ENCODE results near the gene BMPR1A.
"Not testable (repeated sequence)": the region's sequence is repeated elsewhere in the genome, so short reads cannot be mapped to it uniquely, and the experiment has no call there.

BMPR1A gene

DNA sequence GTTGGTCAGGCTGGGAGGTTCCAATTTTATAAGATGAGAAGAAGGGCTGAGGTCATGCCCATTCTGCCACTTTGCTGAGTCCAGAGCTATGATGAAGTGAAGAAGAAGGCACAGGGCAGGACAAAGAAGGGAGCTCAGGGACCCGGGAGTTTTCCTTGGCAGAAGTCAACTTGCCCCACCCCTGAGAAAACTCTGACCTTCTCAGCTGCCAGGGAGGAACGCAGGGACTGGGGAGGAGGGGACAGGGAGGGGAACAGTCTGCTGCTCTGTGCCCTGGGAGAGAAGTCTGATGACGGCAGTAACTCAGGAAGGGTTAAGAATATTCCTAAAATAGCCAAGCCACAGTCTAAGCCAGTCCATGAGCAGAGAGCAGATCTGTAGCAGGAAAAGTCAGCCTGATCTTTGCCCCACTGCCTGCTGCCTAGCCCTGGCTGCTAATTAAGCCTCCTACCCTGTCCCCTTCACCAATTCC is 223.6 kb downstream of the BMPR1A start:
- TF ChIP-seq, protein P1, sequence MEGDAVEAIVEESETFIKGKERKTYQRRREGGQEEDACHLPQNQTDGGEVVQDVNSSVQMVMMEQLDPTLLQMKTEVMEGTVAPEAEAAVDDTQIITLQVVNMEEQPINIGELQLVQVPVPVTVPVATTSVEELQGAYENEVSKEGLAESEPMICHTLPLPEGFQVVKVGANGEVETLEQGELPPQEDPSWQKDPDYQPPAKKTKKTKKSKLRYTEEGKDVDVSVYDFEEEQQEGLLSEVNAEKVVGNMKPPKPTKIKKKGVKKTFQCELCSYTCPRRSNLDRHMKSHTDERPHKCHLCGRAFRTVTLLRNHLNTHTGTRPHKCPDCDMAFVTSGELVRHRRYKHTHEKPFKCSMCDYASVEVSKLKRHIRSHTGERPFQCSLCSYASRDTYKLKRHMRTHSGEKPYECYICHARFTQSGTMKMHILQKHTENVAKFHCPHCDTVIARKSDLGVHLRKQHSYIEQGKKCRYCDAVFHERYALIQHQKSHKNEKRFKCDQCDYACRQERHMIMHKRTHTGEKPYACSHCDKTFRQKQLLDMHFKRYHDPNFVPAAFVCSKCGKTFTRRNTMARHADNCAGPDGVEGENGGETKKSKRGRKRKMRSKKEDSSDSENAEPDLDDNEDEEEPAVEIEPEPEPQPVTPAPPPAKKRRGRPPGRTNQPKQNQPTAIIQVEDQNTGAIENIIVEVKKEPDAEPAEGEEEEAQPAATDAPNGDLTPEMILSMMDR (IDR thresholded peaks at IDR 0.05; ENCODE audit: borderline replicate concordance, control extremely low read depth, extremely low read depth, insufficient read depth, missing control alignments) = no peak
- in situ Hi-C loops (cut with MboI; ENCODE audit: low sequenced_read_pairs, unreplicated experiment) = no loop called here
- DNase-seq (ENCODE audit: low spot score) = no peak

DNA sequence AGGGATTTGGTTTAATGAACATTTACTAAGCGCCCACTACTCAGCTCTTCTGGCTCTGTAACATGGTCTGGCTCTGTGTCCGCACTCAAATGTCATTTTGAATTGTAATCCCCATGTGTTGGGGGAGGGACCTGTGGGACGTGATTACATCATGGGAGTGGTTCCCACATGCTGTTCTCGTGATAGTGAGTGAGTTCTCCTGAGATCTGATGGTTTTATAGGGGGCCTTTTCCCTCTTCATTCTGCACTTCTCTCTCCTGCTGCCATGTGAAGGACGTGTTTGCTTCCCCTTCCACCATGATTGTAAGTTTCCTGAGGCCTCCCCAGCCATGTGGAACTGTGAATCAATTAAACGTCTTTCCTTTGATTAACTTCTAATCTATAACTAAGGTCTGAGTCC is 224.6 kb downstream of the BMPR1A start:
- DNase-seq (ENCODE audit: low spot score); in situ Hi-C loops (cut with MboI; ENCODE audit: low sequenced_read_pairs, unreplicated experiment): not testable (repeated sequence)

DNA sequence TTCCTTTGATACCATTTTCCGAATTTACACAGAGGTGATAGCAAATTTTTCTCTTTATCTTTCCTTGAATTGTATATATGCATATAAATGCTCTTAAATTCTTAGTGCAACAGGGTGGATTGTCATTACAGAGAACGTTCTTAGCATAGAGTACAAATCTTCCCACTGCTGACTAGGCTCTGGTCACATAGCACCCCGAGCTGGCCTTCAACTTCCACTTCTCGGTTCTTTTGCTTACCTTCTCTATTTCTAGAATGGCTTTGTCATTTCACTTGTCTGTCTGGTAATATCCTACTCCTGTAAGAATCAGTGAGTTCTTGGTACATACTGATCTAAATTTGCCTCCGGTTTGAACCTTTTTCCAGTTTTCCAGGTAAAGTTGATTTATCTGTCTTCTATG is 225.3 kb downstream of the BMPR1A start:
- in situ Hi-C loops (cut with MboI; ENCODE audit: low sequenced_read_pairs, unreplicated experiment) = no loop called here
- TF ChIP-seq, protein P1 (IDR thresholded peaks at IDR 0.05; ENCODE audit: borderline replicate concordance, control extremely low read depth, extremely low read depth, insufficient read depth, missing control alignments) = no peak
- no peak for DNase-seq (ENCODE audit: low spot score)

All from GM13976 (cell line).